ENCODE measurements around the gene SMIM13. TPM values are rescaled to one million over a fixed set of nuclear protein-coding genes. Genes with fewer than 3 reads are reported as not detected.
A peak's percentile ranks its signal among the peaks of the same experiment; 100 is the strongest.

The SMIM13 gene
- total RNA-seq, 1 donor from 2014 or later, result 7.8 TPM

DNA sequence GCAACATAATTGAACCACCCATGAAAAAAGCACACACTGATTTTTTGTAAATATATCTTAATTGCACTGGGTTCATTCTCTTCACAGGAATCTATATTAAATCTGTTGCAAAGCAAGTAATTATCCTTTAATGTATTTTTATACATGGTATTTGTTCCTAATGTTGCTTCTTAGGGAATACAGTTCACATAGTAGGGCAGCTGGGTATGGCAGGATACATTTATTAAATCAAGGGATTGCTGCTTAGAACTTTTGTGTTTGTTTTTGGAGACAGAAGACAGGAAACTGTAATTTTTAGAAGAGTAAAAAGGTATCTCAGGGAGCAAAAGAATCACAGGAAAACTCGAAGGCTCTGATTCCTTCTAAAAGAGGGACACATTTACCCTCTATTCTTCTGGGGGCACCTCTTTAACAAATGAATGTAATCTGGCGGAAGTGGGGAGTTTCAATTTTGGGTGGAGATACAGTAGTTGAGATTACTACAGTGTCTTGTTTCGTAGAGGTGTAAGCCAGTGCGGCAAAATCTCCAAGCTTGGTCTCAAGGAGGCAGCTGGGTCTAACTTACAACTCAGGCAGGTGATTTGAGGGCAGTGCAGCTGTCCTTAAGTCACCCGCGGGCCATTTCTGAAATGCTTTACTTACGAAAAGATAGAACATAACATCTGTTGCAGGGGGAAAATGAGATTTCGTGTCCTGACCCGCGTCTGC lies 812 bp upstream of the SMIM13 start:
- Histone ChIP-seq H3F3A (ENCODE audit: low read depth) (peaks cover 18% of the 10 kb centered on the region), H3K4me1 (peaks cover 21% of the 10 kb centered on the region), H3K4me3 (peak overlapping the region; percentile 77), H3K9ac (no peak overlapping the region), H3K79me2 (ENCODE audit: low read depth) (peaks cover 37% of the 10 kb centered on the region), H4K20me1 (ENCODE audit: low read depth) (peaks cover 12% of the 10 kb centered on the region), H2AFZ (replicated peaks) (peak overlapping the region; percentile 94), H3K27ac (no peak overlapping the region), H3K27me3 (peaks cover 13% of the 10 kb centered on the region), H3K9me3 (ENCODE audit: low read depth) (no peaks in the 10 kb centered on the region), H3K4me2 (peak overlapping the region; percentile 87), H3K36me3 (no peaks in the 10 kb centered on the region)
- Mint-ChIP-seq H3K4me3 (peak overlapping the region; percentile 94), H3K27ac (peak overlapping the region; percentile 91), H3K27me3 (ENCODE audit: insufficient read depth, low read depth) (peaks cover 6% of the 10 kb centered on the region), H3K4me1 (peaks cover 22% of the 10 kb centered on the region), H3K9me3 (no peaks in the 10 kb centered on the region), H3K36me3 (peaks cover 4% of the 10 kb centered on the region)
- DNase-seq (ENCODE audit: low spot score), result no peak
- no peak for TF ChIP-seq EZH2 (IDR thresholded peaks at IDR 0.05)
- TF ChIP-seq CTCF (IDR thresholded peaks at IDR 0.05), result no peak
- TF ChIP-seq EZH2phosphoT487 (IDR thresholded peaks at IDR 0.05), result no peak

- Mint-ChIP-seq H3K27ac (peak overlapping the region; percentile 91), H3K36me3 (peaks cover 4% of the 10 kb centered on the region), H3K4me3 (peak overlapping the region; percentile 94), H3K4me1 (peaks cover 22% of the 10 kb centered on the region), H3K9me3 (no peaks in the 10 kb centered on the region), H3K27me3 (ENCODE audit: insufficient read depth, low read depth) (peaks cover 6% of the 10 kb centered on the region)
- no peak for TF ChIP-seq CTCF (IDR thresholded peaks at IDR 0.05)
- no peak for TF ChIP-seq EZH2 (IDR thresholded peaks at IDR 0.05)
- TF ChIP-seq EZH2phosphoT487 (IDR thresholded peaks at IDR 0.05), result no peak
- Histone ChIP-seq H3K9ac (no peak overlapping the region), H3K27me3 (peaks cover 13% of the 10 kb centered on the region), H3K4me1 (peaks cover 21% of the 10 kb centered on the region), H3F3A (ENCODE audit: low read depth) (peaks cover 18% of the 10 kb centered on the region), H3K79me2 (ENCODE audit: low read depth) (peaks cover 41% of the 10 kb centered on the region), H3K4me3 (peak overlapping the region; percentile 77), H3K4me2 (peak overlapping the region; percentile 87), H2AFZ (replicated peaks) (peak overlapping the region; percentile 94), H3K27ac (no peak overlapping the region), H3K36me3 (no peaks in the 10 kb centered on the region), H4K20me1 (ENCODE audit: low read depth) (peaks cover 12% of the 10 kb centered on the region), H3K9me3 (ENCODE audit: low read depth) (no peaks in the 10 kb centered on the region)
- no peak for DNase-seq (ENCODE audit: low spot score)
These were observed 333 bp upstream of the SMIM13 start for GRCh38 chr6:11093376-11093625.

DNA sequence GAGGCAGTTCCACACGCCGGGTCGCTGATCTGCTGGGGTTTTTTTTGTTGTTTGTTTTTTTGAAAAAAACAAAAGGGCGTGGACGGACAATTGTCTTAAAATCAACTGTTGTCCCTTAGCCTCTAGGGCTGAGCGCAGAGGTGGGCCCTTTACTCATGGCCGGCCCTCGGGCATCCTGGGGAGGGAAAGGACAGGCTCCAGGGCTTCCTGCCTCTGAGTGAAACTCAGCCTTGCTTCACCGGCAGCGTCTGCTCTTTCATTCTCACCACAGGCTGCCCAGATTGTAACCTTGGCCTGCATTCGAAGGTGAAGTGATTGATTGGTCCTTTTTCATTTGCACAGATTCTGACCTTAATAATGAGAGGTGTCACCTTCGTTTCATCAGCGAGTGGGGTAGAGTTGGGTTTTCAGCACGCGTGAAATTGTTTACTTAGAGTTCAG lies 797 bp downstream of the SMIM13 start:
- H3K4me2 ChIP-seq, result peak overlapping the region; percentile 87
- Mint-ChIP-seq H3K27ac (peak overlapping the region; percentile 65), H3K27me3 (ENCODE audit: insufficient read depth, low read depth) (peaks cover 3% of the 10 kb centered on the region), H3K9me3 (peaks cover 8% of the 10 kb centered on the region), H3K4me1 (peaks cover 22% of the 10 kb centered on the region), H3K4me3 (peak overlapping the region; percentile 92), H3K36me3 (peaks cover 11% of the 10 kb centered on the region)
- H3K79me2 ChIP-seq (ENCODE audit: low read depth), result peaks cover 52% of the 10 kb centered on the region
- peaks cover 12% of the 10 kb centered on the region for H4K20me1 ChIP-seq (ENCODE audit: low read depth)
- H3K27ac ChIP-seq, result no peak overlapping the region
- no peak overlapping the region for H3K9ac ChIP-seq
- H3K4me1 ChIP-seq, result peaks cover 21% of the 10 kb centered on the region
- peaks cover 13% of the 10 kb centered on the region for H3K27me3 ChIP-seq
- H3K9me3 ChIP-seq (ENCODE audit: low read depth), result no peaks in the 10 kb centered on the region
- TF ChIP-seq EZH2phosphoT487 (IDR thresholded peaks at IDR 0.05), result no peak
- TF ChIP-seq CTCF (IDR thresholded peaks at IDR 0.05), result no peak
- TF ChIP-seq EZH2 (IDR thresholded peaks at IDR 0.05), result no peak
- peak overlapping the region; percentile 66 for H2AFZ ChIP-seq (replicated peaks)
- peaks cover 18% of the 10 kb centered on the region for H3F3A ChIP-seq (ENCODE audit: low read depth)
- DNase-seq (ENCODE audit: low spot score), result peak; percentile 69
- H3K4me3 ChIP-seq, result peak overlapping the region; percentile 77
- no peaks in the 10 kb centered on the region for H3K36me3 ChIP-seq

Measured in neural progenitor cell (in vitro differentiated cells).